SU-DHL-6 (cell line): ENCODE data around the gene UROS.

Source experiments
- H2AFZ ChIP-seq: fragments of 200-600 bp; sonication (generic); 2 replicates; pipeline ENCODE4 v1.6.1; 2014; ENCODE audit warnings: low read depth, mild to moderate bottlenecking, moderate library complexity, mixed read lengths, antibody characterized with exemption, low read length; ENCODE audit not compliant: severe bottlenecking
- H3F3A ChIP-seq: fragments of 200-600 bp; shearing (Covaris generic); 2 replicates; pipeline ENCODE4 v1.6.0; 2016; ENCODE audit warnings: antibody characterized with exemption, mild to moderate bottlenecking; ENCODE audit not compliant: insufficient read depth
- H3K27ac ChIP-seq: fragments of 200-600 bp; sonication (generic); 2 replicates; pipeline ENCODE4 v1.5.1; 2016; ENCODE audit warnings: low read depth, mild to moderate bottlenecking, low read length, moderate library complexity, mixed read lengths
- H3K27me3 ChIP-seq: fragments of 200-600 bp; sonication (generic), shearing (Covaris generic); 2 replicates; pipeline ENCODE4 v1.6.0; 2014; ENCODE audit warnings: mild to moderate bottlenecking, low read length
- H3K36me3 ChIP-seq: fragments of 200-600 bp; sonication (generic); 2 replicates; pipeline ENCODE4 v1.6.1; 2014; ENCODE audit warnings: mild to moderate bottlenecking, low read length, mixed read lengths
- H3K4me2 ChIP-seq: fragments of 300-600, 200-600 bp; shearing (Covaris generic), sonication (generic); 2 replicates; pipeline ENCODE4 v1.6.0; 2014; ENCODE audit warnings: low read length, low read depth, mild to moderate bottlenecking; ENCODE audit not compliant: poor library complexity, severe bottlenecking
- H3K4me3 ChIP-seq: fragments of 200-600 bp; sonication (generic); 2 replicates; pipeline ENCODE4 v1.5.1; 2014; ENCODE audit warnings: antibody characterized with exemption, low read length, mild to moderate bottlenecking, mixed read lengths; ENCODE audit not compliant: insufficient read depth, poor library complexity, severe bottlenecking
- H3K79me2 ChIP-seq: fragments of 200-600 bp; sonication (generic); 2 replicates; pipeline ENCODE4 v1.6.1; 2014; ENCODE audit warnings: mild to moderate bottlenecking, low read length, moderate library complexity; ENCODE audit not compliant: insufficient read depth
- H3K9ac ChIP-seq: fragments of 200-600 bp; sonication (generic); 2 replicates; pipeline ENCODE4 v1.7.0; 2014; ENCODE audit warnings: mild to moderate bottlenecking, low read length
- H3K9me2 ChIP-seq: fragments of 200-600 bp; sonication (generic); replicated peaks from 2 replicates; pipeline ENCODE4 v1.6.1; 2014; ENCODE audit warnings: low read length; ENCODE audit not compliant: insufficient read depth
- H3K9me3 ChIP-seq: fragments of 200-600 bp; sonication (generic); 2 replicates; pipeline ENCODE4 v1.6.1; 2014; ENCODE audit warnings: low read length, mixed read lengths; ENCODE audit not compliant: insufficient read depth
- H4K20me1 ChIP-seq: fragments of 200-600 bp; sonication (generic); 2 replicates; pipeline ENCODE4 v1.6.1; 2014; ENCODE audit warnings: low read depth, mild to moderate bottlenecking, antibody characterized with exemption, low read length, moderate library complexity, mixed read lengths
- EZH2phosphoT487 ChIP-seq: fragments of 200-600 bp; sonication (generic), shearing (Covaris generic); conservative IDR thresholded peaks from 2 replicates; pipeline ENCODE4 v1.6.1; 2018; ENCODE audit warnings: mild to moderate bottlenecking, antibody characterized with exemption, low read length, moderate library complexity, mixed read lengths
- TF ChIP-seq, protein P1 (sequence below): fragments of 200-600 bp; sonication (generic); IDR thresholded peaks from one replicate; pipeline ENCODE4 v1.5.1; 2017; ENCODE audit warnings: antibody characterized with exemption, mild to moderate bottlenecking, low read length, moderate library complexity; ENCODE audit not compliant: insufficient read depth, poor library complexity, severe bottlenecking

Gene UROS

DNA sequence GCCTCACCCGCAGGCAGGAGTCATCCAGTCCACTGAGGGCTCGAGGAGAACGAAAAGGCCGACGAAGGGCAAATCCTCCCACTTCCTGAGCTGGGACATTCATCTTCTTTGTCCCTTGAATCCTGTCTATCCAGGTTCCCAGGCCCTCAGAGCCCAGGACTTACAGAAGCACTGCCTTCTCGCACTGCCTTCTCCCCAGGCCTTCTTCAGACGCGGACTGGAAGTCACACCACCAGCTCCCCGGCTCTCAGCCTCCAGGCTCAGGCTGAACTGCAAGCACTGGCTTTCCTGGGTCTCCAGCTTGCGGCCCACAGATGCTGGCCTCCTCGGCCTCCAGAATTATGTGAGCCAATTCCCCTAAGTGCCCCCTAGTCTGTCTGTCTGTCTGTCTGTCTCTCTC is 41.0 kb downstream of the UROS start:
- TF ChIP-seq, protein P1, sequence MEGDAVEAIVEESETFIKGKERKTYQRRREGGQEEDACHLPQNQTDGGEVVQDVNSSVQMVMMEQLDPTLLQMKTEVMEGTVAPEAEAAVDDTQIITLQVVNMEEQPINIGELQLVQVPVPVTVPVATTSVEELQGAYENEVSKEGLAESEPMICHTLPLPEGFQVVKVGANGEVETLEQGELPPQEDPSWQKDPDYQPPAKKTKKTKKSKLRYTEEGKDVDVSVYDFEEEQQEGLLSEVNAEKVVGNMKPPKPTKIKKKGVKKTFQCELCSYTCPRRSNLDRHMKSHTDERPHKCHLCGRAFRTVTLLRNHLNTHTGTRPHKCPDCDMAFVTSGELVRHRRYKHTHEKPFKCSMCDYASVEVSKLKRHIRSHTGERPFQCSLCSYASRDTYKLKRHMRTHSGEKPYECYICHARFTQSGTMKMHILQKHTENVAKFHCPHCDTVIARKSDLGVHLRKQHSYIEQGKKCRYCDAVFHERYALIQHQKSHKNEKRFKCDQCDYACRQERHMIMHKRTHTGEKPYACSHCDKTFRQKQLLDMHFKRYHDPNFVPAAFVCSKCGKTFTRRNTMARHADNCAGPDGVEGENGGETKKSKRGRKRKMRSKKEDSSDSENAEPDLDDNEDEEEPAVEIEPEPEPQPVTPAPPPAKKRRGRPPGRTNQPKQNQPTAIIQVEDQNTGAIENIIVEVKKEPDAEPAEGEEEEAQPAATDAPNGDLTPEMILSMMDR, result no peak
- TF ChIP-seq EZH2phosphoT487, result no peak

DNA sequence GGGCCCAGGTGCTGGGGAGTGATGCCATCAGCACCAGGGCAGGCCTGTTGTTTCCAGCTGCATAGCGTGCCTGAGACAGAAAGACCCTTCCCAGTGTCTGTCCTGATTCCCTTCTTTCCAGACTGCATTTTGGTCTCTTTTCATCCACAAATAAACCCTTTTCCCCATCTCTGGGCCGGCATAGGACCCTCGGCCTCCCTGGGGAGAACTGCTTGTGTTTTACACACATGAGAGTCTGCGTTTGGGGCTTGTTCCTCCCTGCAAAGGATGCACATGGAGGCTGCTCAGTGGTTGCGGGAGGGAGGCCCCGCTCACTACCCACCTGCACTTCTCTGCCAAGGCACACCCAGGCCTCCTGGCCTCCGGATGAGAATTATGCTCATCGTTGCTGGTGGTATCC is 41.7 kb downstream of the UROS start:
- Histone ChIP-seq H3K79me2 (no peaks in the 10 kb centered on the region), H3K9me2 (no peaks in the 10 kb centered on the region), H3K27ac (no peak overlapping the region), H3K4me2 (no peak overlapping the region), H2AFZ (no peak overlapping the region), H3K36me3 (no peaks in the 10 kb centered on the region), H3K27me3 (no peaks in the 10 kb centered on the region), H3K4me3 (no peak overlapping the region), H3K9me3 (no peaks in the 10 kb centered on the region), H3F3A (no peaks in the 10 kb centered on the region), H4K20me1 (no peaks in the 10 kb centered on the region), H3K9ac (no peak overlapping the region)
- TF ChIP-seq, protein P1, result no peak
- TF ChIP-seq EZH2phosphoT487, result no peak

More for the DNA sequence above, 41.0 kb downstream of the UROS start:
- no peak overlapping the region for H2AFZ ChIP-seq
- H3K27ac ChIP-seq, result no peak overlapping the region
- H3K27me3 ChIP-seq, result no peaks in the 10 kb centered on the region
- H3K9me2 ChIP-seq, result no peaks in the 10 kb centered on the region
- H3K9ac ChIP-seq, result no peak overlapping the region
- no peaks in the 10 kb centered on the region for H3F3A ChIP-seq
- no peaks in the 10 kb centered on the region for H4K20me1 ChIP-seq
- no peak overlapping the region for H3K4me2 ChIP-seq
- no peak overlapping the region for H3K4me3 ChIP-seq
- no peaks in the 10 kb centered on the region for H3K79me2 ChIP-seq
- no peaks in the 10 kb centered on the region for H3K36me3 ChIP-seq
- no peaks in the 10 kb centered on the region for H3K9me3 ChIP-seq

DNA sequence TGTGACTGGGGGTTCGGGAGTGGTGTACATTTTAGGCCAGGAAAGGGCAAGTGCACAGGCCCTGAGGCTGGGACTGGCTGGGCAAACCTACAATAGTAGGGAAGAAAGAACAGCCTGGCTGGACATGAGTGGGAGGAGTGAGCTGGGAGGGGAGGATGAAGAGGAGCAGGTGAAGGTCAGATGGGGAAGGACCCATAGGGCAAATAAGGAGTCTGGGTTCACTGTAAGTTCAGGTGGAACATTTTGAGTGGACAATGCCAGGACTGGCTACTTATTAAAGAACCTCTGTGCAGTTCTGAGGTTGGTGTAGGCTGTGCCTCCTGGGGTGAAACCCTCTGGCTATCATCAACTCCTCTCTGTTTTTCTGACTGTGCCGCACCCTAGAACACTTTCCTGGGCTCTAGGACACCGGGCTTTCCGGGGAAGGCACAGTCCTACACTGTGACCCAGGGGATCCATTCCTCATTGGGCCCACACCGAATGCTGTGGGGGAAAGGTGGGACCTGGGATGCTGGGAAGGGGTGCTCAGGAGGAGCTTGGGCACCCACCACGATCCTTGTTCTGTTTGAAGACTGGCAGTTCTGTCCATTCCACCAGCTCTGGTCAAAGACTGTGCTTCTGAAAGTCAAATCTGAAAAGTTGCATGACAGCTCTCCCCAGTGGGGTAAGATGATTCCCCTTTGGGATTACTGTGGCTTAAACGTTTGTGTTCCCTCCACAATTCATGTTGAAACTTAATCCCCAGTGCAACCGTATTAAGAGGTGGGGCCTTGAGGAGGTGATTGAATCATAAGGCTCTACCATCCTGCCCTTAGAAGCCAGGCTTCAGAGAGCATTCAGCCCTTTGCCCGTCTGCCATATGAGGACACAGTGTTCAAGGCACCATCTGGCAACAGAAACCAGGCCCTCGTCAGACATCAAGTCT is 43.4 kb downstream of the UROS start:
- Histone ChIP-seq H3K9me2 (no peaks in the 10 kb centered on the region), H4K20me1 (no peaks in the 10 kb centered on the region), H3K27ac (no peak overlapping the region), H3F3A (no peaks in the 10 kb centered on the region), H3K4me3 (no peak overlapping the region), H3K4me2 (no peak overlapping the region), H3K79me2 (no peaks in the 10 kb centered on the region), H3K9ac (no peak overlapping the region), H3K27me3 (no peaks in the 10 kb centered on the region), H2AFZ (no peak overlapping the region), H3K9me3 (no peaks in the 10 kb centered on the region), H3K36me3 (no peaks in the 10 kb centered on the region)
- TF ChIP-seq, protein P1, result no peak
- no peak for TF ChIP-seq EZH2phosphoT487
